Endothelial cell of umbilical vein (primary cell): ENCODE measurements around the gene OLFM2. TPM values are rescaled to one million over a fixed set of nuclear protein-coding genes. Genes with fewer than 3 reads are reported as not detected.

ENCODE experiments used
- BruUV-seq: library from RNA; stranded (reverse); fragments of 400-500 nt; replicated peaks from 2 replicates; lab custom pipeline; 2021; lab: Mats Ljungman, UMichigan
- CTCF ChIA-PET: fragments of 300-600, 350-600 bp; sonication (Branson Sonifier 250); formaldehyde crosslinking; loops from one replicate; lab custom pipeline; 2021; ENCODE audit warnings: antibody characterized with exemption, inconsistent platforms; lab: Charles Lee
- POLR2A ChIA-PET: fragments of 300-600, 350-600 bp; sonication (Branson Sonifier 250); formaldehyde crosslinking; loops from one replicate; lab custom pipeline; 2021; ENCODE audit warnings: antibody characterized with exemption, inconsistent platforms; lab: Charles Lee
- DNase-seq: peaks from one replicate; pipeline ENCODE4 v3.0.0-alpha.2; 2011; ENCODE audit warnings: low read depth, low spot score
- FAIRE-seq: peaks from 2 replicates; lab custom pipeline; 2011; peaks lifted over from hg19 to GRCh38; lab: Jason Lieb, UNC
- H2AFZ ChIP-seq: 2 replicates; pipeline ENCODE4 v1.6.0; 2012; ENCODE audit warnings: low read depth, low read length, control low read depth, inconsistent platforms
- H3K27ac ChIP-seq: 2 replicates; pipeline ENCODE4 v1.5.1; 2011; ENCODE audit warnings: low read depth, mild to moderate bottlenecking, control low read depth, low read length, moderate library complexity; ENCODE audit not compliant: insufficient read depth
- H3K27me3 ChIP-seq, 2 experiments: 2 replicates each; pipeline versions ENCODE4 v1.6.0 to v1.6.1; 2011; ENCODE audit warnings: low read length in 2 of 2, mixed read lengths in 1 of 2; ENCODE audit not compliant: control insufficient read depth in 2 of 2, insufficient read depth in 2 of 2
- H3K36me3 ChIP-seq, 2 experiments: 2 replicates in 1 of 2; 3 replicates in 1 of 2; pipeline ENCODE4 v1.5.1; 2011; ENCODE audit warnings: low read length in 2 of 2, mild to moderate bottlenecking in 1 of 2, moderate library complexity in 1 of 2; ENCODE audit not compliant: control insufficient read depth in 2 of 2, insufficient read depth in 2 of 2; ENCODE audit errors: extremely low read depth in 1 of 2
- H3K4me1 ChIP-seq: 3 replicates; pipeline ENCODE4 v1.5.1; 2011; ENCODE audit warnings: mild to moderate bottlenecking, low read length; ENCODE audit not compliant: control insufficient read depth, insufficient read depth; ENCODE audit errors: extremely low read depth
- H3K4me2 ChIP-seq: 2 replicates; pipeline ENCODE4 v1.6.1; 2011; ENCODE audit warnings: low read length, control low read depth, mixed read lengths; ENCODE audit not compliant: insufficient read depth
- H3K4me3 ChIP-seq, 3 experiments: fragments of 200-600 bp in 1 of 3; sonication (generic), shearing (Covaris generic) in 1 of 3; replicated peaks in 1 of 3; 2 replicates each; pipeline ENCODE4 v1.5.1; 2011 to 2016; ENCODE audit warnings: control low read depth in 3 of 3, low read length in 3 of 3, mild to moderate bottlenecking in 2 of 3, inconsistent platforms in 1 of 3, low read depth in 1 of 3, moderate library complexity in 1 of 3; ENCODE audit not compliant: insufficient read depth in 1 of 3
- H3K79me2 ChIP-seq: 2 replicates; pipeline ENCODE4 v1.6.0; 2012; ENCODE audit warnings: low read length, inconsistent platforms; ENCODE audit not compliant: control insufficient read depth, insufficient read depth
- H3K9ac ChIP-seq: replicated peaks from 2 replicates; pipeline ENCODE3; 2011; ENCODE audit warnings: low read length, control low read depth; ENCODE audit not compliant: insufficient read depth; ENCODE audit errors: extremely low read depth
- H3K9me1 ChIP-seq: replicated peaks from 3 replicates; pipeline ENCODE4 v1.6.0; 2011; ENCODE audit warnings: mild to moderate bottlenecking, low read length; ENCODE audit not compliant: control insufficient read depth, insufficient read depth; ENCODE audit errors: extremely low read depth
- H3K9me3 ChIP-seq: replicated peaks from 2 replicates; pipeline ENCODE4 v1.5.1; 2012; ENCODE audit warnings: low read length, inconsistent platforms; ENCODE audit not compliant: control insufficient read depth, insufficient read depth
- H4K20me1 ChIP-seq: replicated peaks from 2 replicates; pipeline ENCODE3; 2011; ENCODE audit warnings: mild to moderate bottlenecking, low read length; ENCODE audit not compliant: control insufficient read depth, insufficient read depth; ENCODE audit errors: extremely low read depth
- FOS ChIP-seq: IDR thresholded peaks from 2 replicates; pipeline ENCODE4 v1.6.1; 2011; ENCODE audit warnings: mild to moderate bottlenecking, low read length, moderate library complexity, borderline replicate concordance; ENCODE audit not compliant: insufficient read depth
- JUN ChIP-seq: IDR thresholded peaks from 2 replicates; pipeline ENCODE4 v1.6.1; 2011; ENCODE audit warnings: borderline replicate concordance, low read depth; ENCODE audit not compliant: insufficient read length, insufficient read depth
- POLR2A ChIP-seq: IDR thresholded peaks from 2 replicates; pipeline ENCODE4 v1.6.1; 2012; ENCODE audit warnings: low read depth, mild to moderate bottlenecking, control low read depth, low read length
- POLR2AphosphoS5 ChIP-seq: IDR thresholded peaks from 2 replicates; pipeline ENCODE4 v1.6.1; 2012; ENCODE audit warnings: low read depth, mild to moderate bottlenecking, control low read depth, low read length, moderate library complexity; ENCODE audit not compliant: insufficient read depth
- dilution Hi-C: fragments of 300-500 bp; cut with MboI; formaldehyde crosslinking; loops from one replicate; pipeline ENCODE4 v1.15.0; 2019; ENCODE audit warnings: low sequenced_read_pairs; ENCODE audit not compliant: extremely low pct_ligation_motif_present
- intact Hi-C: fragments of 100-400 bp; cut with micrococcal nuclease; formaldehyde crosslinking; loops from one replicate; pipeline ENCODE4 v1.10.0; 2022
- polyA plus RNA-seq, 4 experiments: library from polyadenylated mRNA; depleted of rRNA in 3 of 4; stranded (reverse) in 3 of 4; unstranded in 1 of 4; fragments of >200 nt; gene quantifications; 2 replicates each; pipeline versions ENCODE4 v1.2.1 to v1.2.3, GENCODE V29; 2011 to 2012; ENCODE audit warnings: missing spikeins in 1 of 4
- total RNA-seq: library from RNA; stranded (reverse); gene quantifications from 2 replicates; pipeline ENCODE4 v1.2.3, GENCODE V29; 2021
- TF ChIP-seq, protein P1 (sequence below): IDR thresholded peaks from 2 replicates; pipeline ENCODE4 v1.6.1; 2011; ENCODE audit not compliant: insufficient read depth, insufficient read length
- TF ChIP-seq, protein P2 (sequence below), 2 donors: IDR thresholded peaks; 1 replicate in 1 of 2; 2 replicates in 1 of 2; pipeline ENCODE4 v1.5.1; 2011; ENCODE audit warnings: low read length in 2 of 2, mild to moderate bottlenecking in 2 of 2, moderate library complexity in 2 of 2, control low read depth in 1 of 2, inconsistent platforms in 1 of 2, low read depth in 1 of 2; ENCODE audit not compliant: insufficient read depth in 1 of 2; ENCODE audit errors: extremely low read depth in 1 of 2

The OLFM2 gene
- total and polyA plus RNA-seq, 2 donors (not counting 3 experiments of a cell fraction or from before 2014, with no cell fraction given) = 0.91 to 1.9 TPM

- no peak for DNase-seq
- CTCF ChIA-PET = interaction anchor here (0.9 to 1.1 kb wide), 2 partner anchors 9 to 17 kb away, joined by 3 to 4 read pairs; no protein-coding TSS in a partner anchor
- Histone ChIP-seq H3K79me2 (no peaks in the 10 kb centered on the region), H4K20me1 (no peaks in the 10 kb centered on the region), H3K27me3 (no peaks in the 10 kb centered on the region), H3K9ac (no peak overlapping the region), H3K27ac (no peak overlapping the region), H2AFZ (no peak overlapping the region), H3K9me3 (no peaks in the 10 kb centered on the region), H3K4me3 (no peak overlapping the region), H3K4me2 (peak overlapping the region; percentile 8), H3K9me1 (no peaks in the 10 kb centered on the region), H3K4me1 (peaks cover 5% of the 10 kb centered on the region), H3K36me3 (no peaks in the 10 kb centered on the region)
- POLR2A ChIA-PET = no interaction called here
- no peak for FAIRE-seq
- intact Hi-C loops (no loop called here), dilution Hi-C loops (no loop called here)
- TF ChIP-seq JUN = no peak
- no peak for TF ChIP-seq FOS
- TF ChIP-seq, protein P1, sequence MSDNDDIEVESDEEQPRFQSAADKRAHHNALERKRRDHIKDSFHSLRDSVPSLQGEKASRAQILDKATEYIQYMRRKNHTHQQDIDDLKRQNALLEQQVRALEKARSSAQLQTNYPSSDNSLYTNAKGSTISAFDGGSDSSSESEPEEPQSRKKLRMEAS = no peak
- TF ChIP-seq POLR2A = no peak
- TF ChIP-seq POLR2AphosphoS5 = no peak
- TF ChIP-seq, protein P2, sequence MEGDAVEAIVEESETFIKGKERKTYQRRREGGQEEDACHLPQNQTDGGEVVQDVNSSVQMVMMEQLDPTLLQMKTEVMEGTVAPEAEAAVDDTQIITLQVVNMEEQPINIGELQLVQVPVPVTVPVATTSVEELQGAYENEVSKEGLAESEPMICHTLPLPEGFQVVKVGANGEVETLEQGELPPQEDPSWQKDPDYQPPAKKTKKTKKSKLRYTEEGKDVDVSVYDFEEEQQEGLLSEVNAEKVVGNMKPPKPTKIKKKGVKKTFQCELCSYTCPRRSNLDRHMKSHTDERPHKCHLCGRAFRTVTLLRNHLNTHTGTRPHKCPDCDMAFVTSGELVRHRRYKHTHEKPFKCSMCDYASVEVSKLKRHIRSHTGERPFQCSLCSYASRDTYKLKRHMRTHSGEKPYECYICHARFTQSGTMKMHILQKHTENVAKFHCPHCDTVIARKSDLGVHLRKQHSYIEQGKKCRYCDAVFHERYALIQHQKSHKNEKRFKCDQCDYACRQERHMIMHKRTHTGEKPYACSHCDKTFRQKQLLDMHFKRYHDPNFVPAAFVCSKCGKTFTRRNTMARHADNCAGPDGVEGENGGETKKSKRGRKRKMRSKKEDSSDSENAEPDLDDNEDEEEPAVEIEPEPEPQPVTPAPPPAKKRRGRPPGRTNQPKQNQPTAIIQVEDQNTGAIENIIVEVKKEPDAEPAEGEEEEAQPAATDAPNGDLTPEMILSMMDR (IDR thresholded peaks at IDR 0.05; ENCODE audit: extremely low read depth in 1 of 2, insufficient read depth in 1 of 2, low read depth in 1 of 2, low read length in 2 of 2) = no peak
- no TSS peak for BruUV-seq
These were observed 78.2 kb downstream of the OLFM2 start for GRCh38 chr19:9857920-9858746.
